Stimulated activated CD8-positive, alpha-beta memory T cell treated with anti-CD3 and anti-CD28 coated beads, Interleukin-15, amount 100 ng/mL, for 1 hour (primary cell): ENCODE data around the gene MRS2.

ENCODE experiments used
- DNase-seq: peaks from one replicate; pipeline ENCODE4 v3.0.0-alpha.2; 2020; ENCODE audit warnings: low read depth

Gene MRS2

DNA sequence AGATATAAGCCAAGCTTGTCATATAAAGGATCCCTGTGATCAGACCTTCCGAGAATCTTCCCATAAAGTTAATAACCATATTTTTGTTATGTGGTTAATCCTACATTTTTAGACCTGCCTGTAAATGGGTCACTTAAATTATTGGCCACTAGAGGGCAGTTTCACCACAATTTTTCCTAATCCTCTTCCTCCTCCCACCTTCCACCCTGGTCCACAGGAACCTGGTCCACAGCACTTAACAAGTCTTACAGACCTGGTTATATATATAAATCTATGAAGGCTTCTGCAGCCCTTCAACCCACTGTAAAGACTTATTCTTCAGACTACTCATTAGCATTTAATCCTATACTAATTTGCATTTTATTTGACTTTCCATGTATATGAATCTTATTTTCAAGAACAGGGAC lies 28.3 kb downstream of the MRS2 start:
- DNase-seq = no peak

DNA sequence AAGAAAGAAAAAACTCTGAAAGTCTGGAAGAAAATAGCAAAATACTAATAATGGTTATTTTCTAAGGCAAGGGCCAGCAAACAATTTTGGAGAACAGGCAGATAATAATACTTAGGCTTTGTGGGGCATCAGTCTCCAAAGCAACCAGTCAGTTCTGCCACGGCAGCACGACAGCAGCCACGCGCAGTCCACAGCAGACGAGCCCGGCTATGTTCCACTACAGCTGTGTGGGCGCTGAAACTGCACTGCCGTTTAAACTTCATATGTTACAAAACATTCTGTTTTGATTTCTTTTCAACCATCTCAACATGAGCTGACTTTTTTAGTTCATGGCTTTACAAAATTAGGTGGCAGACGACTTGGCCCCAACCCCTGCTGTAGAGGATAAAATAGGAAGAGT lies 29.9 kb downstream of the MRS2 start:
- DNase-seq = no peak

DNA sequence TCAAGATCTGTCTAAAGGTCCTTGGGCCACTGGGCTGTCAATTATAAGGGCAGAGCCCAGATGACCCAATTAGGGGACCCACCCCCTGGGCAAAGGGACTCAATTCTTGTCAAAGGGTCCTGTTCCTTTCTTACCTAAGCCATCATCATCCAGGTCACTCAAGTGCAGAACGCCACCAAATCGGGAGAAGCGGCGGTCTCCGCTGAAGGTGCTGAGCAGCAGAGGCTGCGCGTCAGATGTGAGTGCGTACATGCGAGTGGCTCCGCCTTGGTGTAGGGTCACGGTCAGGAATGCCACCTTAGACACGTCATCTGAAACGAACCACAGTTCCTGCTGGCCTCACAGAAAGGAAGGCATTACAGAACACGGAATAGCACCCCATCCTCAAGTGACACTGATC lies 34.2 kb downstream of the MRS2 start:
- DNase-seq = no peak

DNA sequence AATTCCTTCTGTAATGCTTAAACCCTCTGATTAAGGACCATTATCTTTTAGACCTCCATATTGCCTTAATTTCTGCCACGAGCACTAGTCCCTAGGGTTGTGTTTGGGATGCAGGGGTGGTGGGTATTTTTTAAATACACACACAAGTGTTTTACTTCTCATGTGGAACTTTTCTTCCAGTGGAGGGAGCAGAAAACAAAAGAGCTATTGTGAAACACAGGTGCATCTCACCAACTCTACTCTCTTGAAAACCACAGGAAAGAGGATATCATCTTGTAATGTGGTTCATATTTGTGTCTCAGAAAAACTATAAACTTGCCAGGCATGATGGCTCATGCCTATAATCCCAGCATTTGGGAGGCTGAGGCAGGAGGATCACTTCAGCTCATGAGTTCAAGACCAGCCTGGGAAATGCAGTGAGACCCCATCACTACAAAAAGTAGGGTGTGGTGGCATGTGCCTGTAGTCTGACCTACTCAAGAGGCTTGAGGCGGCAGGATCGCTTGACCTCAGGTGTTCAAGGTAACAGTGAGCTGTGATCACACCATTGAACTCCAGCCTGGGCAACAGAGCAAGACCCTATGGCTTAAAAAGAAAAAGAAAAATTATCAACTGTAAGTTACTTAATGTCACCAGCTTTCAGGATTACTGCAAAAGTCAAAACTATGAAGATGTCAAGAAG lies 37.3 kb downstream of the MRS2 start:
- DNase-seq = no peak

DNA sequence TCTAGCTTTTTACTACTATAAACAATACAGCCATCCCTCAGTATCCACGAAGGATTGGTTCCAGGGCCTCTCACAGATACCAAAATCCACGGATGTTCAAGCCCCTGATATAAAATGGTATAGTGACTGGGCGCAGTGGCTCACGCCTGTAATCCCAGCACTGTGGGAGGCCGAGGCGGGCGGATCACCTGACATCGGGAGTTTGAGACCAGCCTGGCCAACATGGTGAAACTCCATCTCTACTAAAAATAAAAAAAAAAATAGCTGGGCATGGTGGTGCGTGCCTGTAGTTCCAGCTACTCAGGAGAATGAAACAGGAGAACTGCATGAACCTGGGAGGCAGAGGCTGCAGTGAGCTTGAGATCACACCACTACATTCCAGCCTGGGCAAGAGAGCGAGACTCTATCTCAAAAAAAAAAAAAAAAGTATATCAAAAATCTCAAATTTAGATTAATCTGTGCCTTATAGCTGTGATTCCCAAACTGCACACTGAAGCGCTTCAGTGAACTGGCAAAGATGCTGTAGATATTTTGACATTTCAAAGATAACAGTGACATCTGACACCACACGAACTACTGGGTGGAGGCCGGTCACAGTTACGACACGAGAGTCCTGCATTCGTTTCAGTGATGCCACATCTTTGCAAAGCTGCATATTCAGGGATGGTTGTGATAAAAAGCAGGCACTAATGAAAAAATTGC lies 38.3 kb downstream of the MRS2 start:
- no peak for DNase-seq

DNA sequence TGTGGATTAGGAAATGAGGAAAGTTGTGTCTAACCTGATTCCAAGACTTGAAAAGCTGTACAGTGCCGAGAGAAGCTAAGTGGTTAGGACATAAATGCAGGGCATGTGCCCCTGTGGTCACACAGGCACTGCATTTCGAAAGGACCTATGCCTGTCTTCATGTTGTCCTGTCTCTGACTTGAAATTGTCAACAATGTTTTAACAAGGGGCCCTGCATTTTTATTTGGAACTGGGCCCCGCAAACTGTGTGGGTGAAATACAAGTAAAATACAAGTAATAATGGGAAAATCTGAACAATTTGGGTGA lies 38.8 kb downstream of the MRS2 start:
- no peak for DNase-seq

DNA sequence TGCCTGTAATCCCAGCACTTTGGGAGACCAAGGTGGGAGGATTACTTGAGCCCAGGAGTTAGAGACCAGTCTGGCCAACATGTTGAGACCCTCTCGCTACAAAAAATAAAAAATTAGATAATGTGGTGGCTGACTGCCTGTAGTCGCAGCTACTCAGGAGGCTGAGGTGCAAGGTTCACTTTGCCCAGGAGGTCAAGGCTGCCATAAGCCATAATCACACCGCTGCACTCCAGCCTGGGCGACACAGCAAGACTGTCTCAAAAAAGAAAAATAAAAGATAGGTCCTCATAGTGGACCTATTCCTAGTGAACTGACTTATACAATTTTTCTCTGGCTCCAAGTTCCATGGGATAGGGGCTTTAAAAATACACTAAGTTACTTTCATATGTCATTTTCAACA lies 41.9 kb downstream of the MRS2 start:
- DNase-seq = no peak

DNA sequence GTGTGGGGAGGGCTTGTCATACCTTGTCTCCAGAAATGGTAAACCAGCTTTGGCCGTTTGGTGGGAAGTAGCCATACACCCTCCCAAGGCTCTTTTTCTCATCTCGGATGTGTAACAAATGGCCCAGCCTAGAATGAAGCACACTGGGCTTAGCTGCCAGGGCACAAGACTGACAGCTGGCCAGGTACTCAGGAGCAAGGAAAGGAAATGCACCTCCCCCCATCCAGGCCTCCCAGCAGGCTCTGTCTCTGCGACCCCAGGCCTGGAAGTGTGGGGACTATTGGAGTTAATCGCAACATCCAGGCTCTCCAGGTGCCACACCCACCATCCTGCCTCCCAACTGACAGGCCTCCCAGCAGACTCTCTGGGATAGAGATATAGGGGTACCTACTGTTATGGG lies 43.0 kb downstream of the MRS2 start:
- no peak for DNase-seq

DNA sequence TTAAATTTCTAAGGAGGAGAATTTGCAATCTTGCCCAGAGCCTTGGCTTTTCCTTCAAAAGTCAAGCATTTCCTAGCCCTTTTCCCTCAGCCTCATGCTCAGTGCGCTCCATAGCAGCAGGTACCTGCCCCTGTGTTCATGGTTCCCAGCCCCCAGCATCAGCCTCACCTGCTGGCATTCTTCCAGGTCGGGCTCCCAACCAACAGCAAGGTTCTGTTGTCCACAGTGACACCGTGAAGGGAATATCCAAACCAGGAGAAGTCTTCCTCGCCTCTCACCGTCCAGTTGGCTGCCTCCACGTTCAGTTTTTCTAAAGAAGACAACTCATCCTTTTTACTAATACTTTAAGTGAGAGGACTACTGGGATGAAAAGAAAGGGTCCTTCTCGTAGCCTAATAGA lies 43.9 kb downstream of the MRS2 start:
- DNase-seq = no peak

DNA sequence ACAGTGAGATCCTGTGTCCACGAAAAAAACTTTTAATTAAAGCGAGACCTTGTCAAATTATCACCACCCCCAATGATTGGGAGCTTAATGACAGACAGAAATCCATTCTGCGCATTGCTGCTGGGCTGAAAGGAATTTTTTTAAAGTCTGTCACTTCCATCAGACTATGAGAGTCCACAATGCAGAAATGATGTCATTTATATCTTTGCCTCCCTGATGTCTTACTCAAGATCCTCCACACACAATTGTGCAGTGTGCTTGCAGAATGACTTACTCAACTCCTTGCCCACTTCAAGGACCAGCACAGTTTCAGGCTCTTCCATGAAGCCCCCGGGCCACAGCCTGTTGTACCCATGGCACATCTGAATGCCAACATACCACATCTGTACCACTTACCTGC lies 45.7 kb downstream of the MRS2 start:
- DNase-seq = no peak

DNA sequence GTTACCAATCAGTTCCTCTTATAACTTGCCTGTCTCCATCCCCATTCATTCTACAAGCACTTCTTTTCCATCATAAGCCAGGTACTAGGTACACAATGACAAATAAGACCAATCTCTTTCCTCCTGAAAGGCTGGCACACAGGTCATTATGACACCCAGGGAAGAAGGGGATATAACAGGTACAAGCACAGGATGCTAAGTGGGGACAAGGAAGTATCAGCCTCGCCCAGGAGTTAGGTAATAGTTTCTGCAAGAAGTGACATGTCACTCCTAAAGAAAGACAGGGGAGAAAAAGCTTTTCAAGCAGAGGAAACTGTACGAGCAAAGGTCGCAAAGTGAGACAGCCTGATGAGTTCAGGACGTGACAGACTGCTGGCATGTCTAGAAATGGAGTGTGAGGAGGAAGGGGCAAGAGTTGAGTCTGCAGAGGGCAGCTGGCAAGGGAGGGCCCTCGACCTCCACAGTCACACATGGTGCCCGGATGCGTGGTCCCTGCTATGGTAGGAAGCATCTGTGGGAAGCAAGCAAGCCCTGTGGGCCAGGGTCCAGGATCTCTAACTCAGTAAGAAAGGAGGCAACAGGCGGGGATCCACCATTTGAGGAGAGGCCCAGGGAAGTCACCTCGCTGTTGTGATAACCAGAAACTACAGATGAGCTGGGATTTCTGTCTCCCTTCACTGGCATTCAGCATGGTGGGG lies 46.2 kb downstream of the MRS2 start:
- no peak for DNase-seq

DNA sequence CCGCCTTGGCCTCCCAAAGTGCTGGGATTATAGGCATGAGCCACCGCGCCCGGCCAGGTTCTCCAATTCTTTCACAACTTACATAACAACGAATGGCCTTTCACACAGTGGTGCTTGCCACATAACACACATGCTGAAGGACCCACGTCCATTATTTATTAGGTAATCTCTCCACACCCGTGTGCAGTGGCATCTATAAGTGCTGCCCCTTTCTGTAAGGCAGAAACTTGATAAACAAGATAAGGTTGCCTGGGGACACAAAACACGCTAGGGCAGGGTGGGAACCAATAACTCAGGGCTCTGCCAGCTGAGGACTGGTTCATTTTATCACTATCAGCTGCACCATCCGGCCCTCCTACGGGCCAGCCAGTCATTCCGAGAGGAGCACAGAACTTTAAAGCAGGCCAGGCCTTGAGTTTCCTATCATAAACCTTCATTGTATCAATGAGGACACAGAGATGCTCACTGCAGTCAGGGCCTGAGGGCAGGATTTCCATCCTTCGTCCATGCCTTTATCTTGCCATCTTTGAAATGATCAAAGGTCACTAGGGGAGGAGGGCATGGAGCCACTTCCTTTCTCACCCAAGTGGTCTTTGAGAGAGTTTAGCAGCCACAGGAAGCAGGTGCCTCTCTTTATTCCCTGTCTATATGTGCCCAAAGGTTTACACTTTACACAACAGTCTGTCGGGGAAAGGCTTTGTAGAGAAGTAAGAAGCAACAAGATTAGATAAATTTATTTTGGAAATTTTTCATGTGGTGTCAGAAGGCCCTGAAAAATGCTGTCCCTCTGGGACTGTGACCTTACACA lies 49.0 kb downstream of the MRS2 start:
- DNase-seq = no peak

DNA sequence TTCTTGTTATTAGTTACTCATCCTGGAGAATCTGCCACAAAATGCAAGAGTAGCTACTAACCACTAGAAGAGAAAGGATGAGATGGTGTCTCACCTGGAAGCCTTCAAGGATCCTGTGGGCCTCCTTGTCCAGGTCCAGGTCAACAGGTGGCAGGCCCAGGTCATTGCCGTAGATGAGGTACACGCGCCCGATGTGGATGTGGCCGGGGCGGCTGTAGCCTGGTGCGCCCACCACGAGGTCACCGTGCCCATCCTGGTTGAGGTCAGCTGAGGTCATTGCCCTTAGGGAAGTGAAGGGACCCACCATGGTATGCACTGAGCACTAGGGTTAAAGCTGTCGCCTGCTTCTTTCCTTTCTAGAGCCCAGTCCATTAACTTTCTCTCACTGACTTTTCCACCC lies 51.2 kb downstream of the MRS2 start:
- DNase-seq = no peak

DNA sequence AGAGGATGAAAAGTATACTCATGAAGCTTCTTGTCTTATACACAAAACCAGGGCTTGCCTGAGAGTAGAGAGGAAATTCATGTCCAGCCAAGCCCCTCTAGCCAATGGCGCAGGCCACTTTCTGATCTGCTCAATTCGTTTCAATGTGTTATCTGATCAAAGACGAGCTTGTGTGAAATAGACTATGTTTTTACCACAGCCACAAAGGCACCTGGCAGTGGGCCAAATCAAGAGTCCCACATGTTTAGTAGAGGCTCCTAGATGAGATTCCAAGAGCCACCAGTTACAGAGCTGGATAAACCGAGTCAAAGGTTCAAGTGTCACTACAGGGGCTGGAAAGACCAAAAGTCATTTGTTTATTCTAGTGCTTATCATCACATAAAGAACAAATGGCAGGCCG lies 51.7 kb downstream of the MRS2 start:
- DNase-seq = no peak

DNA sequence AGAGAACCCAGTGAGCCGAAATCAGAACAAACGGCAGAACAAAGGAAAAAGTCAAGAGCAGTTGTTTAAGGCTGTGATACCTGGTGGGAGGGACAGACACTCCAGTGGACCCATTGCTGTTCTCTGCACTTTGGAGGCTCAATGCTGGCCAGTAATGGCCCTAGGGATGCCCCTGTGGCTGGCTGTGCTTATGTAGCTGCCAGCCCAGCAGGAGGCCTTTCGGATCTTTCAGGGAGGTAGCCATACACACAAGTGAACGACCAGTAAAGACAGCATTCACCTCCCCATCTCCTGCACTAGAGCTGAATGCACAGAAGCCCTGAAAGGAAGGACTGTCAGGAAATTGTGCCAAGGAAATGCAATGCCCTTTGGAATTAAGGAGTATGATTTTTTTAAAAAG lies 52.3 kb downstream of the MRS2 start:
- no peak for DNase-seq

DNA sequence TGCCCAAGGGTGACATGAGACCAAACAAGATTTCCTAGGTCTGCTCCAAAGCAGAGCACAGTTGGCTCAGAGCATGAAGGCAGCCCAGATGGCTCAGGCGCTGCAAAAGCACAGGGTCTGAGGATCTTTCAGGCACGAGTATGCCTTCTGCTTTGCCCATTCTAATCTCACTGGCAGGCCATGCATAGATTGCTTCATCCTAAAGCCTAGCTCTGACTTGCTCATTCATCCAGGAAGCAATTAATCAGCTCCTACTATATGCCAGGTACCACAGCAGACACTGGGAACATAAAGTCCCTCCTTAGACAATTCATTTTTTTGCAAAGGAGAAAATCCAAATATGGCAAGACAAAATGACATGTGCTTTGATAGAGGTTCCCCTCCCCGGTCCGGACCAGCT lies 55.4 kb downstream of the MRS2 start:
- DNase-seq = no peak

DNA sequence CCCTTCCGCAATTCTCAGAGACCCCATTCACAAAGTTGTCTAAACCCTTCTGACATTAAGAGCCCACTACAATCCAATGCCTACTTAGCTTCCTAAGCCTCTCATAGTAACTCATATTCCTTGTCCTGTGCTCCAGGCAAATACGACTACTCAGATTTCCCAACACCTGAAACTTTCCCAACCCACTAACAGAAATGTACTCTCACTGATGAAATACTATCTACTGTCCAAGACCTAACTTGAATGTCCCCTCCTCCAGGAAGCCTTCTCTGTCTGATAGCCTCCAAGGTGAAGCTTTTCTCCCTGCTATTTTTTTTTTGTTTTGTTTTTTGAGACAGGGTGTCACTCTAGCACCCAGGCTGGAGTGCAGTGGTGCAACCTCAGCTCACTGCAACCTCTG lies 56.2 kb downstream of the MRS2 start:
- no peak for DNase-seq

DNA sequence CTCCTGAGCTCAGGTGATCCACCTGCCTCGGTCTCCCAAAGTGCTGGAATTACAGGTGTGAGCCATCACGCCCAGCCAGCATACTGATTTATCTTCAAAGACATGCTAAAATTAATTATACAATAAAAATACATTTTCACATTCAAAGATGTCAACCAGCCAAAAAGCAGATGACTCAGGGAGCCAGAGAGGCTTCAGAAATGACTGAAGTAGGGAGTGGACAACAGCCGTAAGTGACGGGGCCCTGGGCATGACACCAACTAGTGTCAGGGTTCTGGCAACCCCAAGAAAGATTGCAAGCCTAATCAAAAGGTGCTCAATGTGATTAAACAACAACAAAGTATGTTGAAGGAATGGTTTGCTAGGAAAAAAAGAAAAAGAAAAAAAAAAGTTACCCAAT lies 58.2 kb downstream of the MRS2 start:
- DNase-seq = no peak

DNA sequence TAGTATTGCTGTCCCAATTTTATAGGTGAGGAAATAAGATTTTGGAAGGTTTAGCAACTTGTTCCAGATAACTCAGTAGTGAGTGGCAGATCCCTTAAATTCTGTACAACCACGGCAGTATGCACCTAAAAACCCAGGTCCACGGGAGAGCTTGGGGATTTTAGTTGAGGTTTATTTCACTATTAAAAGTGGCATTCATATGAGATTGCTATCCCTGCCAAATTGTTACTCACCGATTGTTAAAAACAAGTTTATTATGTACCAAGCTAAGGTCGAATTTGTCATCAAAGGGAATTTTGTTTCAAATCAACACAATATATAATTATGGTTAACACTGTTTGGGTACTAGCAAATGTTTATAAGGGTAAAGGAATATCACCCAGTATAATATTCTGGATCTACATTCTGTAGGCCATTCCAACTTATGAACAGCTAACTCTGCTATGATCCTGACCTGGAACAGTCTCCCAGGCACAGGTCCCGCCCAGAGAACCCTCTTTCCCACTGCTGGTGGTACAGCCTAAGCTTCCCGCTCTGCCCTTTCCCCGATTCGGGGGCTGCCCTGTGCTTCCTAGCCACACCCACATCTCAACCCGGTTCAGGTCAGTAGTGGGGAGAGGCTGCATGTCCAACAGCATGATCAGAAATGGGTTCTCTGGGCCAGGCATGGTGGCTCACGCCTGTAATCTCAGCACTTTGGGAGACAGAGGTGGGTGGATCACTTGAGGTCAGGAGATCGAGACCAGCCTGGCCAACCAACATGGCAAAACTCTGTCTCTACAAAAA lies 61.7 kb downstream of the MRS2 start:
- no peak for DNase-seq

DNA sequence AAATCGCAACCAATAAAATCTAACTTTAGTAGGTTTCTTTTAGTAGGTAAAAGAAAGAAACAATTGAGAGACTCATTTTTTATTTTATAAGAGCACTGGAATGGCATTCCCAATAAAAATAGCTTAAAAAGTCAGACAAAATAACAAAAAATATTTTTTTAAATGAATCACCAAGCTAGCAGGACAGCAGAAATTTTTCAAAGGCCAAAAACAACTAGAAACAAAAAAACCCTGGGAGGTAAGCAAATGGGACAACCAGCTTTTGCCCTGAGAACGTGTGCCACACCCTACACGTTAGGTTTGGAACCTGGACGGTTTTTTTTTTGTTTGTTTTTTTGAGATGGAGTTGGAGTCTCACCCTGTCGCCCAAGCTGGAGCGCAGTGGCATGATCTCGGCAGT lies 67.1 kb downstream of the MRS2 start:
- DNase-seq = no peak

DNA sequence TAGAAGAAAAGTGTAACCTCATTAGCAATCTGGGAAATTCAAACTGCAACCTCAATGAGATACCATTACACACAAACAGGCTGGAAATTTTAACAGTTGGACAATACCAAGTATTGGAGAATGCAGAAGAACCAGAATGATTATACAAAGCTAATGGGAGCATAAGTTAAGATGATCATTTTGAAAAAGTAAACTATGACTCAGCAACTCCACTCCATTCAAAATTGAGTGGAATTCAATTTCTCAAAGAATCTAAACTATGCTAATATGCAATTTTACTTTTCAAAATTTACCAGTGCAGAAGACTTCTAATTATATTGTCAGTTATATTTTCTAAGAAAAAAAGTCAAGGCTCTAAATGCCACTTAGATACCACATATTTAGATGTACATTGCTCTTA lies 69.4 kb downstream of the MRS2 start:
- DNase-seq = no peak
